ENCODE data around the gene MVB12B.

The MVB12B gene

DNA sequence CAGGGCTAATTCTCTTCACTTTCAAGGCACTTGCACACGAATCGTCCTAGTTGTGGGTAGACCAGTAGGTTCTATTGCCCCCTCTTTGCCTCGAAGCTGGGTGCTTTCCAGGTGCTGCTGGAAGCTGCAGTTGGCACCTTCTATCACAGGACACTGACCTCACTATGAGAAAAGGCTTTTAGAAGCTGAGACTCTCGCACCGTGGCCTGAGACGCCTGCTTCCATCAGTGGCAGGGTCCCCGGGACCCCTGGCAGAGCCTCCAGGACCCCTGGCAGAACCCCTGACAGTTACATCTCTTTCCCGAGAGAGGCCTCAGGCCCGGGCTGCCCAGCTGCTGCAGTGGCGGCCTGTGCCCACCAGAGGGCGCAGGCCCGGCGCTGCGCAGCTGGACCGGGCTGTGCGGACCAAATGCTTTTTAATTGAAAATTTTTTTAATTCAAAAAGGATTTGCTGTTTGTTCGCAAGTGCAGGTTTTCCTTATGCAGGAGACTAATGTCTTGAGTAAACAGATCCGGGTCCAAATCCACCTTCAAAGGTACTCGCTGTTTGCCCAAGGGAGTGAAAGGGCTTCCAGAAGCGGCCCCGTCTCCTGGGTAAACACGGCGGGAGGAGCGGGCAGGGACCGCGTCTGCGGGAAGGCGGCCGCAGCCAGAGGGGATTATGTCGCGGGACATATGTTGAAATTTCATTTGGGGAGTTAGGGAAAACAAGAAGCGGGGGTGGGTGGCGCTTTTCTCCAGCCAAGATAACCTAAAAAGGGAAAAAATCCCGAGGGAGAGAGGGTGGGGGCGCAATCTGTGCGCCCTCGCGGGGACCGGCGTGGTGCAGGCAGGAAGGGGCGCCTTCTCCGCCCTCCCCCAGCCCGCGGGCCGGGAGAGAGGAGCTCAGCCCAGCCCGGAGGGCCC is 172.6 kb downstream of the MVB12B start:
- peak; percentile 73 for DNase-seq

DNA sequence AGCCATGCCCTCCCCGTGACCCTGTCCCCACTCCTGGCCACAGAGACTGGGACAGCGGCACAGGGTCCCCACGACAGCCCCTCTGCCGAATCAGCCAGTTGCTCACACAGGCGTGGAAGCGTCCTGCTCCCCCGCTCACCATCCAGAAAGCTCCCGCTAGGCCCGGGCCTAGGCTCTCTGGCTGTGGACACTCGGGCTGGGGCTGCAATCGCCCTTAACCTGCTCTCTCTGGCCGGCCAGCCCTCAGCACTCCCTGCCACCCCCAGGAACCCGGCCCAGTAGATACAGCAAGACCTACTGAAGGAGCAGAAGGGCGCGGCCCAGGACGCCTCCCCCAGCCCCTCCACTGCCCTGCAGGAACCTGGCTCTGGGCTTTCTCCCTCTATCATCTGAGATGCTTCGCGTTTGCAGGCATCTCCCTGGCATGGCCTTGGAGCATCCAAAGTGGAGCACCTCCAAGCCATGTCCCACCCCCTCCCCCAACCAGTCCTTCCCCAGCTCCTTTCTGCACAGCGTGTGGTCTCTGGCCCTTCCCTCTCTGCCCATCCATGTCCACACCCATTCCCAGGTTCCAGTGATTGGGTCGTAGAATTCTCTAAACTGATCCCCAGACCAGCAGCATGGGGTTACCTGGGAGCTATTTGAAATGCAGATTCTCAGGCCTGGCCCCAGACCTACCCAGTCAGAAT is 173.4 kb downstream of the MVB12B start:
- DNase-seq = no peak

- peak; percentile 63 for DNase-seq
These were observed 174.2 kb downstream of the MVB12B start for GRCh38 chr9:126500600-126501382.

DNA sequence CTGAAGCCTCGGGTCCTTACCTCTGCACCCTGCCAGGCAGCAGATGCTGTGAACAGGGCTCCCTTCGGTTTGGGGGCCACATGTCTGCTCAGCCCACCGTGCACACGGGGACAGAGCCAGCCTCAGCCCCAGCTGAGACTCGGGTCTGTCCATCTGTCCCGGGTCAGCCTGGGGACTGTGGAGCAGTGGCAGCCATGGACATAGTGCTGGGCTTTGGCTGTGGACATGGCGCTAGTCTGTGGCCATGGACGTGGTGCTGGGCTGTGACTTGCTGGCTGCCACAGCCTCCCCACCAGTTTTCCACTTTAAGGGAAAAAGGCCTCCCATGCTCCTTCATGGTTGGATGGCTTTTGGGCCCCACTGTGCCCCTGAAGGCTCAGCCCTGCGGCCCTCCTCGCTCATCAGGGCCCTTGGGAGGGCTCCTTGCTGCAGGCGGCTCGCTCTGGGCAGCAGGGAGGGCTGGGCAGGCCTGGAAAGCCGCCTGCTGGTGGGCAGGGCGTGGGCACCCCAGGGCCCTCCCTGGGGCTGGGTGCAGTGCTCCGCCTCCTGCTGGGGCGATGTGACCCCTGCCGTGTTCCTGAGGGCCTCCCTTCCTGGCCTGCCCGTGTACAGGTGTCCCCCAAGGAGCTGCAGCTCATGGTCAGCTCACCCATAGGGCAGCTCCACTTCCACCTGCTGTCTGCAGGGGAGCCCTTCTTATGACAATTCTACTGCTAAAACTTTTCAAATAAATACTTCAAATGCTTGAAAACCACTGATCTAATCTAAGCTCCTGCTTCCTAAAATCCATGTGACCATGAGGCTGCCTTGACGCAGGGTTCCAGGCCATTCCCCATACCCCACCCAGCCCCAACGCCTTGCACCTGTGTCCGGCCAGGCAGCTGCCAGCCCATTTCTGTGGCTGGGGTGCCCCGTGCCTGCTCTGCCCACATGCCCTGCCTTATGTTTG is 175.0 kb downstream of the MVB12B start:
- no peak for DNase-seq

DNA sequence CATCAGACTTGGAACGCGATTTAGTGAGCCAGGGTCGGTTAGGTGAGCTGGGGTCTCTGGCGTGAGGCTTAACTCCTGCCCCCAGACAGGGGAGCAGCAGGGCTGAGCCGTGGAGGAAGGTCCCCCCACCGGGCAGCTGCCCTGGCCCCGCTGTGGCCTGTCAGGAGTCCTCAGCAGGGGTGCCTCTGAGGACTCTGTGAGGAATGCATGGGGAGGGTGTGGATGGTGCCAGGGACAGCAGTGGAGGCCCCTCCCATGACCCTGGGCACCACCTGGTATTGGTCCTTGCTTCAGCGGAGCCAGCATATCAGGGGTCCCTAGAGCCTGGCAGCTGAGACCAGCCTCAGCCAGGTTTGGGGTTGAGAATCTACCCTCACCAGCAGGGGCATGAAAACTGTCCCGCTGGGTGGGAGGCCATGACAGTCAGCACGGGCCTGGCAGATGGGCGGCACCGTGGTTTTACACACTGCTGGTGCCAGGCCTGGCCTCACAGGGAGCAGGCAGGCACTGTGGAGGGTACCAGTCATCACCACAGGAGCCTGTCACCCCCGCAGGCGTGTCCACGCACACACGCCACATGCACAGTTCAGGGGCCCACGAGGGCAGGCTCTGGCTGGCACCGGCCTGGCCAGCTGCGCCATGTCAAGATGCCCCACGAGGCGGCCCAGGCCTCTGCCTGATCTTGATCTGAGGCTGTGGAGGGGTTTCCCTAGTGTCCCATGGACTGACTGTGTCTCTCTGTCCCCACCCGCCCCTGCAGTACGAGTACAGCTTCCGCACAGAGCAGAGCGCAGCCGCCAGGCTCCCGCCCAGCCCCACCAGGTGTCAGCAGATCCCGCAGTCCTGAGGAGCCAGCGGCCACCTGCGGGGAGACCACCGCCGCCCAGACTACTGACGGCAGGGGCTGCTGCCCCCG is 176.0 kb downstream of the MVB12B start:
- no peak for DNase-seq

- no peak for DNase-seq
These were observed 176.9 kb downstream of the MVB12B start for GRCh38 chr9:126503333-126504085.

DNA sequence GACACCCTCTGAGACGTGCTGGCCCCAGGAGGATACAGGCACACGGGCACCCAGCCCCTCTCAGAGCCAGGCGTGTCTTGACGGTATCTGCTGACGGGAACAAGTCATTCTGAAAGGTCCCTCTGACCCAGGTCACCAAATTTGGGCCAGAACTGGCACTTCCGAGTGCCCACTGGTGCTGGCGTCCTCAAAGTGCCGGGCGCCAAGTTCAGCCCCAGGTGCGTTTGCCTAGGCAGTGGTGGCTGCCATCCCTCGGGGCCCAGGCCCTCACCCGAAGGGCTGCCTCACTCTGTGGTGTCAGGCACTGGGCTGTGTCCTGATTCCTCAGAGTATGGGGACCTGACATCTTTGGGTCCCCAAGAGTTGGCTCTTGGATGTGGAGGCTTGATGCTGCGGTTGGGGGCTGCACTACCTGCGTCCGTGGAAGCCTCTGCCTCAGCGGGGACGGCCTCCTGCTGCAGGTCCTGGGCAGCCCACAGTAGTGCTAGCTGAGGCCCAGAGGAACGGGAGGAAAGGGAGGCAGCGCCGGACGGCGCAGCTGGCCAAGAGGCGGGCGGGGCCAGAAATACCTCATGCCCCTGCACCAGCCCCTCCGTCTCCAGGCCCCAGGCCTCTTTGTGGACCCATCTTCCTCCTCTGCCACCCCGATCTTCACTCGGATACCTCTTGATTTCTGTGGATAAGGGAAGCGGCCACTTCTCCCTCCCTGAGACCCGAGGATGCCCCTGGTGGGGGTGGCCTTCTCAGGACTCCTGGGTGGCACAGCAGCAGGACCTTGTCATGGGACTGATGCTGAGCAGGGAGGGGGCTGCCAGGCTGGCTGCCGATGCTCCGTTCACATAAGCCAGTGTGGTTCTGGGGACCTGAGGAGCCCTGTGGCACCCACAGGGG is 177.7 kb downstream of the MVB12B start:
- DNase-seq = no peak

DNA sequence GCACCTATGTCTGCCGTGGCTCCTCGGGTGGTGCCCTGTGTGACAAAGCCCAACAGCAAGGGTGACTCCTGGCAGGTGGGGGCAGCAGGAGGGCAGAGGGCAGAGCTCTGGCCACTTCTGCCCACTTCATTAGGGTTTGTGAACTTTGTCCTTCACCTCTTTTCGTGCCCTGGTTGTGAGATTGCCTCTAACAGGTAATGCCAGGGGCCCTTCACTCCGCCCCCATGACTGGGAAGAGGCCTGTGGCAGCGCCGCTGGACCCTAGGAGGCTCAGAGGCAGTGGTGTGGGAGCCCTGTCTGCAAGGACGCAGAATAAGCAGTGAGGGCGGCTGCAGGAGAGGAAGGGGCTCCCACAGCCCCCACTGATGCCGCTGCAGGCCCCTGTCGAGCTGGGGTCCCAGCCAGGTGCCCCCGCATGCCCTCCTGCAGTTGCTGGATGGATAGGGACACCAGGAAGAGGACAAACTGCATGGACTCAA is 178.4 kb downstream of the MVB12B start:
- no peak for DNase-seq

DNA sequence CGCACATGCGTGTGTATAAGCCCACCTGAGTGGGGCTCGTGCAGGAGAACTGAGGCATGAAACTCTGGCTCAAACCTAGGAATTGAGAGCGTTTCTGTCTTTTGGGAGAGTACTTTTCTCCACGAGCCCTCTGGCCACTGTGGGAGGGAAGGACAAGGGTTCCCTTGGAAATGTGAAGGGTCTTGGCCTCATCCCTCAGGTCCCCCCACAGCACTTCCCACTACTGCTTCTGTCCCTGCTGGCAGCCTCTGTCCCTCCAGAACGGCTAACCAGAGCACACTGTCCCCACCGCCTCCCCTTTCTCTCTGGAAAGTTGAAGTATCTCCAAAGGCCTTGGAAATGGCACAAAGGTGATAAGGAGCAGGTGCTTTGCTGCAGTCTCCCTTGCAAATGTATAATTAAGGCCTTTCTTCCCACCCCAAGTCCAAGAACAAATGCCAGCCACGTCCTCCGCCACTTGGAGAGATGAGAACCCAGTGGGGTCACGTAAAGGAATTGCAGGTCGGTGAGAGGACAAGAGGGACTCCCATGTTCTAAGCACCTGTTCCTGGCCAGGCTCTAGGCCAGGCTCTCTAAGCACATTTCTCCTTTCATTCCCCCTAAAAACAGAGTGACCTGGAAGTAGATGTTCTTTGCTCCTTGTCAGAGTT is 179.2 kb downstream of the MVB12B start:
- DNase-seq = no peak

- no peak for DNase-seq
These were observed 180.0 kb downstream of the MVB12B start for GRCh38 chr9:126506361-126507317.

GRCh38 chr9:126507318-126508109 is 180.9 kb downstream of the MVB12B start:
- DNase-seq = no peak

DNA sequence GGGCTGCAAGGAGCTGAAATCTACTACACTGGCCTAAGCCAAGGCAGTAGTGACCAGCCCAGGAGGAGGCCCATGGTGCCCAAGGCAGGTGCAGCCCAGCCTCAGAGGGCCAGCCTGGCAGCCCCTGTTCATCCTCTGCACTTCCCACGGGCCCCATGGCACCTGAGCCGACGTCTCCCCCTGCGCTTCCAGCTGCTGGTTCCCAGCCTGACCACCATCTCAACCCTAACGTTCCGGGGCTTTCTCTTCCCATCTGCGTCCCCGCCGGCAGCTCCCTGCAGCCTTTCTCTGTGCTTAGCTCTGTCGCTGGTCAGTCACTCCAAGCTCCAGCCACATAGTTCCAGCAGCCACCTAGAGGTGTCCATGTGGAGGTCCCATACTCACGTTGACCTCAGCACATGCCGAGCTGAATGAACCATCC is 181.6 kb downstream of the MVB12B start:
- DNase-seq = no peak

GRCh38 chr9:126508928-126509327 is 182.3 kb downstream of the MVB12B start:
- no peak for DNase-seq

DNA sequence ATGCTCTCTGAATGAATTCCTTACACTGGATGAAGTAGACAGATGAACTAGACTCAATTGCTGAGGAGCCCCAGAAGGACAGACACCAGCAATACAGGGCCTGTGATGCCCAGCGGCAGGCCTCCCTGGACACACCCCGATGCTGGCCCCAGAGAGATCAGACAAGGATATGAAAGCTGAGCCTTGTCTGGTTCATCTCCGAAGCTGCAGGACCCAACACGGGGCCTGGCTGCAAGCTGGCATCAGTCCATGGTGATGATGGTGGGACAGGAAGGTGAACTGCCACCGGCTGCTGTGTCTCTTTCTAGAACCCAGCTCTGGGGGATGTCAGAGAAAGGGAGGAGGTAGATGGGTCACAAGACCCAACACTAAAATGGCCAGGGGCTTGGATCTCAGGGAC is 183.1 kb downstream of the MVB12B start:
- no peak for DNase-seq

GRCh38 chr9:126510564-126510963 is 183.9 kb downstream of the MVB12B start:
- no peak for DNase-seq

DNA sequence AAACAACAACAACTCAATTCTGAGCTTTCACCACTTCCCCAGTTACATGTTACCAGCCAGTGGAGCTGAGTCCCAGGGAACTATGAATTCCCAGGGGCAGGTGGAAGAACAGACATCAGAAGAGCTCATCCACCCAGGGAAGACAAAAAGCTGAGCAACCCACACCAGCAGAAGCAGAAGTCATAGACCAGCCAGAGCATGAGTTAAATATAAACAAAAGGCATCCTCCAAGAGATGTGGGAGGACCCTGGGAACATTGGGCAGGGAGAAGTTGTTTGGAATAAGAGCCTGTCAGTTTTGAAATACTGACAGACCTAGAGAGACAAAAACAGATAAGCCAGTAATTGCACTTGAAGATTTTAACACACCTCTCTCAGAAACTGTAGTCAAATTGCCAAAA is 184.8 kb downstream of the MVB12B start:
- no peak for DNase-seq

Measured in NCI-H2171 (cell line).